Measurements from ENCODE around the gene LPP.
A peak's percentile ranks its signal among the peaks of the same experiment; 100 is the strongest.

LPP gene

GRCh38 chr3:188779281-188779980, 625.5 kb downstream of the LPP start:
- H3K36me3 ChIP-seq (replicated peaks): no peaks in the 10 kb centered on the region

GRCh38 chr3:188780193-188781147, 626.5 kb downstream of the LPP start:
- no peaks in the 10 kb centered on the region for H3K36me3 ChIP-seq (replicated peaks)
- in situ Hi-C loops (cut with HindIII; ENCODE audit: low pct_ligation_motif_present, low sequenced_read_pairs): no loop called here
- no peaks in the 10 kb centered on the region for H3K27me3 ChIP-seq (replicated peaks)
- TF ChIP-seq CTCF (IDR thresholded peaks at IDR 0.05; ENCODE audit: low read depth, low read length, missing control alignments): no peak
- no peak for DNase-seq
- no peak overlapping the region for H3K27ac ChIP-seq
- no peak overlapping the region for H3K4me3 ChIP-seq (ENCODE audit: low read depth, low read length)

More at GRCh38 chr3:188779281-188779980, 625.5 kb downstream of the LPP start:
- Histone ChIP-seq H3K4me3 (ENCODE audit: low read depth, low read length) (no peak overlapping the region), H3K27ac (no peak overlapping the region), H3K27me3 (replicated peaks) (no peaks in the 10 kb centered on the region)
- in situ Hi-C loops (cut with HindIII; ENCODE audit: low pct_ligation_motif_present, low sequenced_read_pairs): no loop called here
- no peak for DNase-seq
- TF ChIP-seq CTCF (IDR thresholded peaks at IDR 0.05; ENCODE audit: low read depth, low read length, missing control alignments): no peak

GRCh38 chr3:188782613-188783124, 628.7 kb downstream of the LPP start:
- no peaks in the 10 kb centered on the region for H3K36me3 ChIP-seq (replicated peaks)
- H3K4me3 ChIP-seq (ENCODE audit: low read depth, low read length): no peak overlapping the region
- no peaks in the 10 kb centered on the region for H3K27me3 ChIP-seq (replicated peaks)
- H3K27ac ChIP-seq: no peak overlapping the region
- no peak for DNase-seq
- no peak for TF ChIP-seq CTCF (IDR thresholded peaks at IDR 0.05; ENCODE audit: low read depth, low read length, missing control alignments)
- in situ Hi-C loops (cut with HindIII; ENCODE audit: low pct_ligation_motif_present, low sequenced_read_pairs): no loop called here

GRCh38 chr3:188786424-188786823, 632.5 kb downstream of the LPP start:
- no peak overlapping the region for H3K27ac ChIP-seq
- in situ Hi-C loops (cut with HindIII; ENCODE audit: low pct_ligation_motif_present, low sequenced_read_pairs): no loop called here
- no peak for TF ChIP-seq CTCF (IDR thresholded peaks at IDR 0.05; ENCODE audit: low read depth, low read length, missing control alignments)
- H3K36me3 ChIP-seq (replicated peaks): no peaks in the 10 kb centered on the region
- no peak for DNase-seq
- H3K4me3 ChIP-seq (ENCODE audit: low read depth, low read length): no peak overlapping the region
- H3K27me3 ChIP-seq (replicated peaks): no peaks in the 10 kb centered on the region

GRCh38 chr3:188788621-188789081, 634.7 kb downstream of the LPP start:
- no peaks in the 10 kb centered on the region for H3K27me3 ChIP-seq (replicated peaks)
- DNase-seq: peak; percentile 99
- no peak for TF ChIP-seq CTCF (IDR thresholded peaks at IDR 0.05; ENCODE audit: low read depth, low read length, missing control alignments)
- in situ Hi-C loops (cut with HindIII; ENCODE audit: low pct_ligation_motif_present, low sequenced_read_pairs): no loop called here
- H3K36me3 ChIP-seq (replicated peaks): no peaks in the 10 kb centered on the region
- no peak overlapping the region for H3K4me3 ChIP-seq (ENCODE audit: low read depth, low read length)
- H3K27ac ChIP-seq: peak overlapping the region; percentile 98
